GM06990 (cell line): ENCODE data around the gene CACTIN.

ENCODE experiments used
- DNase-seq: peaks from one replicate; pipeline ENCODE4 v3.0.0-alpha.2; 2011; ENCODE audit not compliant: insufficient read length; ENCODE audit errors: extremely low read depth
- H3K27me3 ChIP-seq: replicated peaks from 2 replicates; pipeline ENCODE4 v1.6.0; 2011; ENCODE audit warnings: low read length; ENCODE audit not compliant: control insufficient read depth, insufficient read depth
- H3K36me3 ChIP-seq: 2 replicates; pipeline ENCODE4 v1.5.1; 2011; ENCODE audit warnings: low read length; ENCODE audit not compliant: control insufficient read depth, insufficient read depth
- H3K4me3 ChIP-seq: replicated peaks from 2 replicates; pipeline ENCODE4 v1.5.1; 2011; ENCODE audit warnings: low read depth, mild to moderate bottlenecking, control low read depth, low read length
- TF ChIP-seq, protein P1 (sequence below): IDR thresholded peaks from 2 replicates; pipeline ENCODE4 v1.5.1; 2011; ENCODE audit warnings: low read length, control low read depth, mild to moderate bottlenecking, inconsistent platforms; ENCODE audit not compliant: insufficient read depth, poor library complexity, severe bottlenecking

Gene CACTIN

DNA sequence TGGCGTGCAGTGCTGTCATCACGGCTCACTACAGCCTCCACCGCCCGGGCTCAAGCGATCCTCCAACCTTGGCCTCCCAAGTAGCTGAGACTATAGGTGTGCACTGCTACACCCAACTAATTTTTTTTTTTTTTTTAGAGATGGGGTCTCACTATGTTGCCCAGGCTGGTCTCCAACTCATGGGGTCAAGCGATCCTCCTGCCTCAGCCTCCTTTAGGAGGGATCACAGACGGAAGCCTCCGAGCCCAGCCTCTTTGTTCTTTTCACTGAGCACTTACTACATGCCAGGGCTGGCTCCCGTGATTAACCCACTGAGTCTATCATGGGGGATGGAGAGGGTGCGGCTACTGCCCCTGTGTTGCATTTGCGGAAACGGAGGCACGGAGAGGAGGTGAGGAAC is 12.9 kb upstream of the CACTIN start:
- Histone ChIP-seq H3K27me3 (no peaks in the 10 kb centered on the region), H3K36me3 (peaks cover 21% of the 10 kb centered on the region), H3K4me3 (no peak overlapping the region)
- DNase-seq = no peak
- TF ChIP-seq, protein P1, sequence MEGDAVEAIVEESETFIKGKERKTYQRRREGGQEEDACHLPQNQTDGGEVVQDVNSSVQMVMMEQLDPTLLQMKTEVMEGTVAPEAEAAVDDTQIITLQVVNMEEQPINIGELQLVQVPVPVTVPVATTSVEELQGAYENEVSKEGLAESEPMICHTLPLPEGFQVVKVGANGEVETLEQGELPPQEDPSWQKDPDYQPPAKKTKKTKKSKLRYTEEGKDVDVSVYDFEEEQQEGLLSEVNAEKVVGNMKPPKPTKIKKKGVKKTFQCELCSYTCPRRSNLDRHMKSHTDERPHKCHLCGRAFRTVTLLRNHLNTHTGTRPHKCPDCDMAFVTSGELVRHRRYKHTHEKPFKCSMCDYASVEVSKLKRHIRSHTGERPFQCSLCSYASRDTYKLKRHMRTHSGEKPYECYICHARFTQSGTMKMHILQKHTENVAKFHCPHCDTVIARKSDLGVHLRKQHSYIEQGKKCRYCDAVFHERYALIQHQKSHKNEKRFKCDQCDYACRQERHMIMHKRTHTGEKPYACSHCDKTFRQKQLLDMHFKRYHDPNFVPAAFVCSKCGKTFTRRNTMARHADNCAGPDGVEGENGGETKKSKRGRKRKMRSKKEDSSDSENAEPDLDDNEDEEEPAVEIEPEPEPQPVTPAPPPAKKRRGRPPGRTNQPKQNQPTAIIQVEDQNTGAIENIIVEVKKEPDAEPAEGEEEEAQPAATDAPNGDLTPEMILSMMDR = no peak

DNA sequence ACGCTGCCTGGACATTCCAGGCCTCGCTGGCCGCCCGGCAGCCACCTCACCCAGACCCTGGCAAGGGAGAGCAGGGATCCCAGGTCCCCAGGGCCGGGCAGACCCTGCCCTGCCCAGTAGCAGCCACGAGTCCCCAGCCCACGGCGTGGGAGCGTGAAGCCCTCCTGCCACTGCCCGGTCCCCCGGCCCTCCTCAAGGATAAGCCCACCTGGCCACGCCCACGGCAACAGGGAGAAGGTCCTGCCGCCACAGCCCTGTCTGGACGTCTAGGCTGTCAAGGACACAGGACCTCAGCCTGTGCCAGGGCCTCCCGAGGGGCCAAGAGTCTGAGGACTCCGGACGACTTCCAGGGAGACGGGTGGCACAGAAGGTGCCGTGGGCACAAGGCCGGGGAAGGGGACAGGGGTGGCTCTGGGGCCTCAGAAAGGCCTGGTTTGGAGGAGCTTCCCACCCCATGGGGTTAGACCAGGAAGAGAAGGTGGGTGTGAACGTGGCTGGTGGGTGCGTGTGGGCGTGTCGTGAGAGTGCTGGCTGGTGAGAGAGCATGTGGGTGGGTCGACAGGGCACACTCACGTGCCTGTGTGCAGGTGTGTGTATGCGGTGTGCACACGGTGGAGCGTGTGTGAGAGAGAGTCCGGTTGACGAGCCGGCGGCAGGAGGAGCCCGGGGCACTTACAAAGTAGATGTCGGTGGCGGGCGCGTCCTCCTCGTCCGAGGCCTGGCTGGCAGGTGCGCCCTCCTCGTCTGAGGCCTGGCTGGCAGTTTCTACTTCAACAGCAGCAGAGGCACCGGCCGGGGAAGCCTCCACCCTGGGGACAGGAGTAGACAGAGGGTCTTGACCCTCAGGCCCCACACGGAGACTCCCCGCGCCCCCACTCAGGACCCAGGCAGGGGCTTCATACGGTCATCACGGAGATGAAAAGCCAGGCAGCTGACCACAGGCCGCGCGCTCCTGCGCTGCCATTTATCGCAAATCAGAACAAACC is 11.9 kb upstream of the CACTIN start:
- Histone ChIP-seq H3K36me3 (peaks cover 21% of the 10 kb centered on the region), H3K27me3 (no peaks in the 10 kb centered on the region), H3K4me3 (no peak overlapping the region)
- DNase-seq = no peak
- TF ChIP-seq, protein P1 = no peak

DNA sequence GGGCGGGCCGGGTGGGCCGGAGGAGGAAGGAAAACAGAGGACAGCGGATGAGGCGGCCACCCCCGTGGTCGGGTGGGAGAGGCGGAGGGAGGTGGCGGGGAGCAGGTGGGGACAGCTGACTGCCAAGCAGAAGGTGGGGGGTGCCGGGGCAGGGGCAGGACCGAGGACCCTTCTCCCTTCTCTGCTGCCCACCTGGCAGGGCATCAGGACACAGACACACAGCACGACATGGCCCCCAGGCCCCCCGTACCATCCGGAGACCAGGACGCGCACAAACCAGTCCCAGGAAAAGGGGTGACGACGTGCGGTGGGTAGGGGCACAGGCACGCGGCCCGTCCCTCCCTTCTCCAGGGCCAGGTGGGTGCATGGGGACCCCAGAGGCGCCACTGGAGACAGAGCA is 11.0 kb upstream of the CACTIN start:
- Histone ChIP-seq H3K27me3 (no peaks in the 10 kb centered on the region), H3K4me3 (no peak overlapping the region), H3K36me3 (peaks cover 19% of the 10 kb centered on the region)
- DNase-seq = no peak
- TF ChIP-seq, protein P1 = no peak

DNA sequence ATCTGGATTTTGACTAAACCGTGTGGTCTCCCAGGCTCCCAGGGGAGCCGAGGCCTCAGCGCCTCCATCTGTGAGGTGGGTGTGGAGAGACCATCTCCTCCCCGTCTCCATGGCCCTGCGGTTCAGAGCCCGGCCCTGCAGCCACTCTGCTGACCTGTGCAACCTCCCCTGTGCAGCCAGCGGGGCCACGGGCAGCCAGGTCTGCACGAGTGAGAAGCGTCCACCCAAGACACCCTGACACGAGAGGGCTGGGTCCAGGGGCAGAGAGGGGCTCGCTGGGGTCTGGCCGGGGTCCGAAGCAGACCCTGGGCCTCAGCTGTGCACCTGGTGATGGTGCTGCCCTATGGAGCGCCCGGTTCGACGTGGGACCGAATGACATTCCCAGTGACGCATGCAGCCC is 10.4 kb upstream of the CACTIN start:
- TF ChIP-seq, protein P1 = no peak
- Histone ChIP-seq H3K27me3 (no peaks in the 10 kb centered on the region), H3K4me3 (no peak overlapping the region), H3K36me3 (peaks cover 23% of the 10 kb centered on the region)
- no peak for DNase-seq

- H3K27me3 ChIP-seq = no peaks in the 10 kb centered on the region
- peaks cover 23% of the 10 kb centered on the region for H3K36me3 ChIP-seq
- TF ChIP-seq, protein P1 = no peak
- H3K4me3 ChIP-seq = no peak overlapping the region
- DNase-seq = no peak
Observed at GRCh38 chr19:3636506-3636905, 9.9 kb upstream of the CACTIN start.
